Adrenal gland (tissue), 5 donors: Measurements from ENCODE around the gene MAML3.

Experiments used
- POLR2A ChIP-seq, 2 donors: fragments of 450-650 bp; IDR thresholded peaks; one replicate each; pipeline ENCODE4 v1.6.1; 2017; ENCODE audit warnings: antibody characterized with exemption in 2 of 2, mild to moderate bottlenecking in 2 of 2, moderate library complexity in 1 of 2
- TF ChIP-seq, protein P1 (sequence below), 6 experiments: fragments of 450-650 bp in 4 of 6; fragments of 200-600 bp in 2 of 6; sonication (generic) in 1 of 6; IDR thresholded peaks; 1 replicate in 5 of 6; 2 replicates in 1 of 6; pipeline versions ENCODE4 v1.5.1 to v1.8.0; 2016 to 2021; ENCODE audit warnings: antibody characterized with exemption in 6 of 6, mild to moderate bottlenecking in 2 of 6, moderate library complexity in 1 of 6
- donor health status: DM: no; HTN: no; CAD: no.

- TF ChIP-seq, protein P1, sequence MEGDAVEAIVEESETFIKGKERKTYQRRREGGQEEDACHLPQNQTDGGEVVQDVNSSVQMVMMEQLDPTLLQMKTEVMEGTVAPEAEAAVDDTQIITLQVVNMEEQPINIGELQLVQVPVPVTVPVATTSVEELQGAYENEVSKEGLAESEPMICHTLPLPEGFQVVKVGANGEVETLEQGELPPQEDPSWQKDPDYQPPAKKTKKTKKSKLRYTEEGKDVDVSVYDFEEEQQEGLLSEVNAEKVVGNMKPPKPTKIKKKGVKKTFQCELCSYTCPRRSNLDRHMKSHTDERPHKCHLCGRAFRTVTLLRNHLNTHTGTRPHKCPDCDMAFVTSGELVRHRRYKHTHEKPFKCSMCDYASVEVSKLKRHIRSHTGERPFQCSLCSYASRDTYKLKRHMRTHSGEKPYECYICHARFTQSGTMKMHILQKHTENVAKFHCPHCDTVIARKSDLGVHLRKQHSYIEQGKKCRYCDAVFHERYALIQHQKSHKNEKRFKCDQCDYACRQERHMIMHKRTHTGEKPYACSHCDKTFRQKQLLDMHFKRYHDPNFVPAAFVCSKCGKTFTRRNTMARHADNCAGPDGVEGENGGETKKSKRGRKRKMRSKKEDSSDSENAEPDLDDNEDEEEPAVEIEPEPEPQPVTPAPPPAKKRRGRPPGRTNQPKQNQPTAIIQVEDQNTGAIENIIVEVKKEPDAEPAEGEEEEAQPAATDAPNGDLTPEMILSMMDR (IDR thresholded peaks at IDR 0.05): no peak
- TF ChIP-seq POLR2A (IDR thresholded peaks at IDR 0.05): no peak
These were observed 94.8 kb downstream of the MAML3 start for GRCh38 chr4:140059159-140059558.
